Measurements from ENCODE around the gene KAT2B.

The KAT2B gene

DNA sequence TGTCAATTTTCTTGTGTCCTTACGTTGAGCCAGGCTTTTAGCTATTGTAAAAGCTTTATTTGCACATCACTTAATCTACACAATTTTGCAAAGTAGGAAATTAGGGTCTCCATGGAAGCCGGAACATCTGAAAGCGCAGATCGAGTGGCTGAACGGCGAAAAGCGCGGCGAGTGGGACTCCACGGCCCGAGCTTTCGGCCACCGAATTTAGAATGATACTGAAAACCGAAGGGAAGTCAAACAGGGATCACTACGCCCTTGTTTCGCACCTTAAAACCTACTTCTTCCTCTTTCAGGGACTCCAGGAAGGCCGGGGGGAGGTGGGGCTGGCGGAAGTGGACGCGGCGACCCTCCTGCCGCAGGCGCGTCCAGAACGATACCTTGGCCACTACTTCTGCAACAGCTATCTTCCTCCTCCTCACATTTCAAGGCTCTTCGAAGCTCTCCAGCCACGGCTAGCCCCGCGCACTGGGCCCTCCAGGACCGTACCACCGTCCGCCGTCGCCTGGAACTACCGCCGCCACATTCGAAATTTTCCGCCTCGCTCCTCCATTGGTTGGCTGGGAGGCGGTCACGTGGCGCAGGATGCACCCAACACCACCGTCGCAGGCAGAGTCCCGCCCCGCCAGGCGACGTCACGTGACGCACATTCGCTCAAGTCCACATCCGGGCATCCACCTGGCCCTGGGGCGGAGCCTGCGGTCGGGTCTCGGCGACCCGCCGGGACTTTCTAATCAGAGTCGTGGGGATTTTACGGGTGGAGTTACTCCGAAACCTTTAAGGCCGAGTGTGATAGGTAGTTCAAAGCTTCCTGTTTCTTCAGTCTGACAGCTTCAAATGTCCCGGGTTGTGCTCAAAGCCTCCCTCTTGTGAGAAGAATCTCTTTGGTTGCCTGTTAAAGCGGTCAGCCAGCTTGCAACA lies 145.7 kb downstream of the KAT2B start, which contains the start of gene SGO1:
Gene SGO1 (minus strand): TSS at position 528 of the 921 bp plus-strand sequence. CDS start 2,179 bp downstream, outside the sequence.
- peak; percentile 98 for DNase-seq (ENCODE audit: low read depth in 2 of 2)
- peak within 1 kb of the TSS; percentile 83 to 99 for H3K4me3 ChIP-seq (replicated peaks in 1 of 2; ENCODE audit: low read depth in 2 of 2, low read length in 2 of 2)
- TF ChIP-seq CTCF (IDR thresholded peaks at IDR 0.05; ENCODE audit: low read depth, low read length): no peak

DNA sequence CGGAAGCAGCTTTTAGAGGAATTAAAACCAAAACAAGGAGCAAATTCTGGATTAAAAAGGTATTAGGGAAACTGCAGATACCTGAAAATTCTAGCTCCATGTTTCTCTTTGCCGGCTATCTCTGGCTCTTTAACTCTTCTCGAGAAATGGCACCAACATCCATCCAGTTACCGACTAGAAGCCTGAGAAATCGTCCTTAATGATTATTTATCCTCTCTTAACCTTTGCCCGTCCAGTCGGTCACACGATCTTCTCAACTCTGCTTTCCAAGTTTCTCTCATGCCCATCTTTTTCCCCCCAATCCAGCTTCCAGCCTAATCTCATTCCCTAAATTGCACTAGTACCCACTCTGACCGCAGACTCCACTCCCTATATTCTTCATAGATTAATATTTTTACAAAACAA lies 146.4 kb downstream of the KAT2B start:
- peak overlapping the region; percentile 83 to 99 for H3K4me3 ChIP-seq (replicated peaks in 1 of 2; ENCODE audit: low read depth in 2 of 2, low read length in 2 of 2)
- TF ChIP-seq CTCF (IDR thresholded peaks at IDR 0.05; ENCODE audit: low read depth, low read length): no peak
- DNase-seq (ENCODE audit: low read depth in 2 of 2): no peak

DNA sequence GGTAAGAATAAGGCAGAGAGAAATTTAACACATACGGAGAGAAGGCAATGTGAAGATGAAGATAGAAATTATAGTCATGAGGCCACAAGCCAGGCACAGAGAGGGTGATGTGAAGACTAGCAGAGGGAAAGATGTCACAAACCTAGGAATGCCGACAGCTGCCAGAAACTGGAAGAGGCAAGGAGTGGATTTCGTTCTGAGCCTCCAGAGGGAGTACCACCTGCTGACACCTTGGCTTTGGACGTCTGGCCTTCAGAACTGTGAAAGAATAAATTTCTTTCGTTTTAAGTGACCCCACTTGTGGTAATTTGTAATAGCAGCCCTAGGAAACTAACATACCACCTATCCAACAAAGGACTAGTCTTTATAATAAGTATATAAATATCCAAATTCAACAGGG lies 150.7 kb downstream of the KAT2B start:
- TF ChIP-seq CTCF (IDR thresholded peaks at IDR 0.05; ENCODE audit: low read depth, low read length): no peak
- no peak for DNase-seq (ENCODE audit: low read depth in 2 of 2)
- no peak overlapping the region for H3K4me3 ChIP-seq (replicated peaks in 1 of 2; ENCODE audit: low read depth in 2 of 2, low read length in 2 of 2)

DNA sequence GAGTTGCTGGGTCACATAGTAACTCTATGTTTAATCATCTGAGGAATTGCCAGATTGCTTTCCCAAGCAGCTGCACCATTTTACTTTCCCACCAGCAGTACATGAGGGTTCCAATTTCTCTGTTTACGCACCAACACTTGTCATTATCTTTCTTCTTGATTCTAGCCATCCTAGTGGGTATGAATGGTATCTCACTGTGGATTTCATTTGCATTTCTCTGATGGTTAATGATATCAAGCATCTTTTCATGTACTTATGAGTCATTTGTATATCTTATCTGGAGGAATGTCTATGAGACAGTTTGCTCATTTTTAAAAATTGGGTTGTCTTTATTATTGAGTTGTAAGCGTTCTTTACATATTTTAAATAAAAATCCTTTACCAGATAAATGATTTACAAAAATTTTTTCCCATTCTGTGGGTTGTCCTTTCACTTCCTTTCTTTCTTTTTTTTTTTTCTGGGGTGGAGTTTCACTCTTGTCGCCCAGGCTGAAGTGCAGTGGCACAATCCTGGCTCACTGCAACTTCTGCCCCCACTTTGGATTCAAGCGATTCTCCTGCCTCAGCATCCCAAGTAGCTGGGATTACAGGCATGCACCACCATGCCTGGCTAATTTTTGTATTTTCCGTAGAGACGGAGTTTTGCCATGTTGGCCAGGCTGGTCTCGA lies 154.7 kb downstream of the KAT2B start:
- DNase-seq (ENCODE audit: low read depth in 2 of 2): no peak
- H3K4me3 ChIP-seq (replicated peaks in 1 of 2; ENCODE audit: low read depth in 2 of 2, low read length in 2 of 2): no peak overlapping the region
- no peak for TF ChIP-seq CTCF (IDR thresholded peaks at IDR 0.05; ENCODE audit: low read depth, low read length)

GRCh38 chr3:20197775-20198174 lies 157.5 kb downstream of the KAT2B start:
- no peak for TF ChIP-seq CTCF (IDR thresholded peaks at IDR 0.05; ENCODE audit: low read depth, low read length)
- no peak for DNase-seq (ENCODE audit: low read depth in 2 of 2)
- no peak overlapping the region for H3K4me3 ChIP-seq (replicated peaks in 1 of 2; ENCODE audit: low read depth in 2 of 2, low read length in 2 of 2)

- no peak for TF ChIP-seq CTCF (IDR thresholded peaks at IDR 0.05; ENCODE audit: low read depth, low read length)
- no peak overlapping the region for H3K4me3 ChIP-seq (replicated peaks in 1 of 2; ENCODE audit: low read depth in 2 of 2, low read length in 2 of 2)
- DNase-seq (ENCODE audit: low read depth in 2 of 2): no peak
Observed at GRCh38 chr3:20201143-20201542, 160.9 kb downstream of the KAT2B start.
